Astrocyte of the cerebellum (primary cell): ENCODE results near the gene MSANTD1.

Experiments
- DNase-seq: peaks from one replicate; pipeline ENCODE4 v3.0.0-alpha.2; 2011; ENCODE audit warnings: low read depth
- H3K4me3 ChIP-seq: 2 replicates; pipeline ENCODE4 v1.5.1; 2011; ENCODE audit warnings: mild to moderate bottlenecking, low read depth, low read length, moderate library complexity
- CTCF ChIP-seq: IDR thresholded peaks from 2 replicates; pipeline ENCODE4 v1.5.1; 2012; ENCODE audit warnings: low read length, low read depth, moderate library complexity, mild to moderate bottlenecking; ENCODE audit errors: missing control alignments
- in situ Hi-C: cut with HindIII; loops from 2 replicates; pipeline ENCODE4 v1.10.0; 2017; ENCODE audit warnings: low sequenced_read_pairs

Gene MSANTD1

GRCh38 chr4:3241898-3242524 lies 6.9 kb upstream of the MSANTD1 start:
- no peak for DNase-seq
- no peak overlapping the region for H3K4me3 ChIP-seq
- in situ Hi-C loops: no loop called here
- TF ChIP-seq CTCF: no peak

- in situ Hi-C loops: no loop called here
- DNase-seq: no peak
- H3K4me3 ChIP-seq: no peak overlapping the region
- TF ChIP-seq CTCF: no peak
These were observed 5.7 kb upstream of the MSANTD1 start for GRCh38 chr4:3243136-3243780.

- DNase-seq: no peak
- H3K4me3 ChIP-seq: no peak overlapping the region
- no peak for TF ChIP-seq CTCF
- in situ Hi-C loops: no loop called here
These were observed 5.0 kb upstream of the MSANTD1 start for GRCh38 chr4:3244002-3244401.

- DNase-seq: no peak
- H3K4me3 ChIP-seq: no peak overlapping the region
- TF ChIP-seq CTCF: no peak
- in situ Hi-C loops: no loop called here
These were observed 4.2 kb upstream of the MSANTD1 start for GRCh38 chr4:3244747-3245146.

- no peak for TF ChIP-seq CTCF
- H3K4me3 ChIP-seq: no peak overlapping the region
- in situ Hi-C loops: no loop called here
- no peak for DNase-seq
These were observed 3.3 kb upstream of the MSANTD1 start for GRCh38 chr4:3245676-3246075.

GRCh38 chr4:3246458-3247398 lies 2.2 kb upstream of the MSANTD1 start:
- in situ Hi-C loops: no loop called here
- TF ChIP-seq CTCF: no peak
- no peak overlapping the region for H3K4me3 ChIP-seq
- no peak for DNase-seq
